Keratinocyte (primary cell): ENCODE results near the gene ZNRD2. TPM values are rescaled to one million over a fixed set of nuclear protein-coding genes. Genes with fewer than 3 reads are reported as not detected.

Experiments
- DNase-seq: peaks from one replicate; pipeline ENCODE4 v3.0.0-alpha.2; 2011; ENCODE audit warnings: low read depth, missing footprints, low spot score
- FAIRE-seq: peaks from 2 replicates; lab custom pipeline; 2011; peaks lifted over from hg19 to GRCh38; lab: Jason Lieb, UNC
- H2AFZ ChIP-seq: 2 replicates; pipeline ENCODE4 v1.6.0; 2012; ENCODE audit warnings: low read length, control low read depth, inconsistent platforms; ENCODE audit not compliant: control insufficient read depth
- H3K27ac ChIP-seq: 2 replicates; pipeline ENCODE4 v1.5.1; 2011; ENCODE audit warnings: low read length; ENCODE audit not compliant: control insufficient read depth, insufficient read depth
- H3K27me3 ChIP-seq: 3 replicates; pipeline ENCODE4 v1.6.0; 2011; ENCODE audit warnings: low read length; ENCODE audit not compliant: control insufficient read depth, insufficient read depth; ENCODE audit errors: extremely low read depth
- H3K36me3 ChIP-seq, 2 experiments: 2 replicates in 1 of 2; 3 replicates in 1 of 2; pipeline ENCODE4 v1.5.1; 2011; ENCODE audit warnings: low read length in 2 of 2, mild to moderate bottlenecking in 1 of 2; ENCODE audit not compliant: control insufficient read depth in 2 of 2, insufficient read depth in 2 of 2; ENCODE audit errors: extremely low read depth in 1 of 2
- H3K4me1 ChIP-seq: 3 replicates; pipeline ENCODE4 v1.5.1; 2011; ENCODE audit warnings: low read length; ENCODE audit not compliant: control insufficient read depth, insufficient read depth; ENCODE audit errors: extremely low read depth
- H3K4me2 ChIP-seq: 3 replicates; pipeline ENCODE4 v1.6.0; 2011; ENCODE audit warnings: low read depth, low read length; ENCODE audit not compliant: control insufficient read depth, insufficient read depth; ENCODE audit errors: extremely low read depth
- H3K4me3 ChIP-seq, 3 experiments: fragments of 200-600 bp in 1 of 3; sonication (generic) in 1 of 3; 2 replicates in 2 of 3; 3 replicates in 1 of 3; pipeline ENCODE4 v1.5.1; 2011 to 2016; ENCODE audit warnings: low read length in 3 of 3, mild to moderate bottlenecking in 3 of 3, control low read depth in 2 of 3, inconsistent platforms in 1 of 3, low read depth in 1 of 3, mixed read lengths in 1 of 3, mixed run types in 1 of 3, moderate library complexity in 1 of 3; ENCODE audit not compliant: control insufficient read depth in 2 of 3, insufficient read depth in 2 of 3; ENCODE audit errors: extremely low read depth in 1 of 3
- H3K79me2 ChIP-seq: 2 replicates; pipeline ENCODE4 v1.6.0; 2012; ENCODE audit warnings: low read length; ENCODE audit not compliant: control insufficient read depth, insufficient read depth
- H3K9ac ChIP-seq: 3 replicates; pipeline ENCODE4 v1.6.0; 2011; ENCODE audit warnings: low read length; ENCODE audit not compliant: control insufficient read depth, insufficient read depth; ENCODE audit errors: extremely low read depth
- H3K9me1 ChIP-seq: 3 replicates; pipeline ENCODE4 v1.6.0; 2011; ENCODE audit warnings: low read length; ENCODE audit not compliant: control insufficient read depth, insufficient read depth; ENCODE audit errors: extremely low read depth
- H3K9me3 ChIP-seq: 2 replicates; pipeline ENCODE4 v1.5.1; 2012; ENCODE audit warnings: low read depth, low read length; ENCODE audit not compliant: control insufficient read depth
- H4K20me1 ChIP-seq: 3 replicates; pipeline ENCODE4 v1.6.0; 2011; ENCODE audit warnings: low read length; ENCODE audit not compliant: control insufficient read depth, insufficient read depth; ENCODE audit errors: extremely low read depth
- EZH2 ChIP-seq: IDR thresholded peaks from one replicate; pipeline ENCODE4 v1.6.1; 2012; ENCODE audit warnings: inconsistent platforms, mild to moderate bottlenecking, low read length, moderate library complexity
- dilution Hi-C: fragments of 300-500 bp; cut with MboI; formaldehyde crosslinking; loops from one replicate; pipeline ENCODE4 v1.7.0; 2020; ENCODE audit warnings: low sequenced_read_pairs; ENCODE audit not compliant: extremely low pct_ligation_motif_present
- polyA plus RNA-seq, 5 experiments: library from polyadenylated mRNA; depleted of rRNA in 3 of 5; stranded (reverse) in 3 of 5; stranded (forward) in 1 of 5; unstranded in 1 of 5; fragments of >200 nt; gene quantifications; 1 replicate in 1 of 5; 2 replicates in 3 of 5; 3 replicates in 1 of 5; pipeline versions ENCODE4 v1.2.1 to v1.2.3, GENCODE V29; 2011 to 2012; ENCODE audit warnings: missing spikeins in 2 of 5, low read depth in 1 of 5, low replicate concordance in 1 of 5
- TF ChIP-seq, protein P1 (sequence below), 3 experiments: IDR thresholded peaks in 1 of 3; conservative IDR thresholded peaks in 1 of 3; optimal IDR thresholded peaks in 1 of 3; 2 replicates in 2 of 3; 3 replicates in 1 of 3; pipeline versions ENCODE3 to v1.5.1; 2011; ENCODE audit warnings: low read length in 3 of 3, mild to moderate bottlenecking in 3 of 3, moderate library complexity in 2 of 3, control low read depth in 1 of 3, inconsistent platforms in 1 of 3; ENCODE audit not compliant: insufficient read depth in 2 of 3; ENCODE audit errors: extremely low read depth in 1 of 3

The ZNRD2 gene
- polyA plus RNA-seq, 1 donor (not counting 4 experiments of a cell fraction or from before 2014, with no cell fraction given): 33.6 TPM

DNA sequence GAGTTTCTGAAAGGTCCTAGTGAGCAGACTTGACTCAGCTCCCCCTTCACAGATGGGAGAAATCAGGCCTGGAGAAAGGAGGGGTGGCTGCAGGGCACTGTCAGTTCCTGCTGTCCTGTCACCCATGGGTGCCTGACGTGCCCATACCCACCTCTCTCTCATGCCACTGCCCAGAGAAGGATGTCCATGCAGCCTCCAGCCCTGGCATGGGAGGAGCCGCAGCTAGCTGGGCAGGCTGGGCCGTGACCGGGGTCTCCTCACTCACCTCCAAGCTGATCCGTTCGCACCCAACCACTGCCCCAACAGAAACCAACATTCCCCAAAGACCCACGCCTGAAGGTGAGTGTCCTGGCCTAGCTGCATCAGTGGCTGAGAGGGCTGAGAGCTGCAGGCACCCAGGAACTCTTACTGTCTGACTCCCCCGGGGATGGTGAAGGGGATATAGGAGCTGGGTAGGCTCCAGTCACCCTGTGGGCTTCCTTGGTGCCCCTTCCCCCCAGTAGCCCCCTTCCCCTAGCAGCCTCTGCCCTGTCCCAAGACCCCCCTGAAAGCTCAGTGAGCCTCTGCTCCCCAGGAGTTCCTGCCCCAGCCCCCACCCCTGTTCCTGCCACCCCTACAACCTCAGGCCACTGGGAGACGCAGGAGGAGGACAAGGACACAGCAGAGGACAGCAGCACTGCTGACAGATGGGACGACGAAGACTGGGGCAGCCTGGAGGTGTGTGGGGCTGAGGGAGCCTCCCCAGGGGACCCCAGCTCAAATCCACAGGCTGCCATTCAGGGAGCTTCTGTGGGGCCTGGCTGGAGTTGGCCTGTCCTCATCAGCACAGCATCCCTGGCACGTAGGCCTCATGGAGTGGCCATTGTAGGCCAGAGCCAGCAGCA, 33.6 kb upstream of the ZNRD2 start:
- TF ChIP-seq, protein P1, sequence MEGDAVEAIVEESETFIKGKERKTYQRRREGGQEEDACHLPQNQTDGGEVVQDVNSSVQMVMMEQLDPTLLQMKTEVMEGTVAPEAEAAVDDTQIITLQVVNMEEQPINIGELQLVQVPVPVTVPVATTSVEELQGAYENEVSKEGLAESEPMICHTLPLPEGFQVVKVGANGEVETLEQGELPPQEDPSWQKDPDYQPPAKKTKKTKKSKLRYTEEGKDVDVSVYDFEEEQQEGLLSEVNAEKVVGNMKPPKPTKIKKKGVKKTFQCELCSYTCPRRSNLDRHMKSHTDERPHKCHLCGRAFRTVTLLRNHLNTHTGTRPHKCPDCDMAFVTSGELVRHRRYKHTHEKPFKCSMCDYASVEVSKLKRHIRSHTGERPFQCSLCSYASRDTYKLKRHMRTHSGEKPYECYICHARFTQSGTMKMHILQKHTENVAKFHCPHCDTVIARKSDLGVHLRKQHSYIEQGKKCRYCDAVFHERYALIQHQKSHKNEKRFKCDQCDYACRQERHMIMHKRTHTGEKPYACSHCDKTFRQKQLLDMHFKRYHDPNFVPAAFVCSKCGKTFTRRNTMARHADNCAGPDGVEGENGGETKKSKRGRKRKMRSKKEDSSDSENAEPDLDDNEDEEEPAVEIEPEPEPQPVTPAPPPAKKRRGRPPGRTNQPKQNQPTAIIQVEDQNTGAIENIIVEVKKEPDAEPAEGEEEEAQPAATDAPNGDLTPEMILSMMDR (optimal IDR thresholded peaks at IDR 0.05 in 1 of 3, IDR thresholded peaks at IDR 0.05 in 1 of 3, conservative IDR thresholded peaks at IDR 0.05 in 1 of 3; ENCODE audit: extremely low read depth in 1 of 3, insufficient read depth in 2 of 3, low read length in 3 of 3): no peak
- no peak for TF ChIP-seq EZH2
- Histone ChIP-seq H3K9me1 (no peaks in the 10 kb centered on the region), H3K9me3 (no peaks in the 10 kb centered on the region), H3K27ac (no peak overlapping the region), H4K20me1 (peaks cover 3% of the 10 kb centered on the region), H2AFZ (no peak overlapping the region), H3K4me3 (no peak overlapping the region), H3K79me2 (no peaks in the 10 kb centered on the region), H3K4me1 (peaks cover 9% of the 10 kb centered on the region), H3K4me2 (no peak overlapping the region), H3K9ac (no peak overlapping the region), H3K27me3 (no peaks in the 10 kb centered on the region), H3K36me3 (peaks cover 6 to 21% of the 10 kb centered on the region in 2 experiments)
- dilution Hi-C loops: no loop called here
- DNase-seq (no peak), FAIRE-seq (no peak)

DNA sequence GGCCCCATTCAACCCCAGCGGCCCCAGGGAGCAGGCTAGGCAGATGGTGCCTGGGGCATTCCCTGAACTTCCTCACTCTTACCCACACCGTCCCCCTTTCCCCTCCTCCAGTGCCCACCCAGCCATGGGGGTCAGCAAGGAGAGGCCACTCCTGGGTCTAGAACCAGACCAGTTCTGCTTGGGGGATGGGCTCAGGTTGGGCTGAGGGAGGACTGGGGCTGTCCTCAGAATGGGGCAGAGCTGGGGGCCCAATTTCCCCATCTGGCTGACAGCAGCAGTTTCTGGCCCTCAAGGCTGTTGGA, 33.0 kb upstream of the ZNRD2 start:
- H2AFZ ChIP-seq: no peak overlapping the region

More for the DNA sequence above, 33.0 kb upstream of the ZNRD2 start:
- Histone ChIP-seq H3K27me3 (no peaks in the 10 kb centered on the region), H3K4me2 (no peak overlapping the region), H3K27ac (no peak overlapping the region), H4K20me1 (peaks cover 3% of the 10 kb centered on the region), H3K9me3 (no peaks in the 10 kb centered on the region), H3K79me2 (no peaks in the 10 kb centered on the region), H3K4me1 (peaks cover 14% of the 10 kb centered on the region), H3K9me1 (no peaks in the 10 kb centered on the region), H3K4me3 (no peak overlapping the region), H3K36me3 (peaks cover 6 to 18% of the 10 kb centered on the region in 2 experiments), H3K9ac (no peak overlapping the region)
- FAIRE-seq (no peak), DNase-seq (no peak)
- dilution Hi-C loops: no loop called here
- TF ChIP-seq, protein P1 (optimal IDR thresholded peaks at IDR 0.05 in 1 of 3, IDR thresholded peaks at IDR 0.05 in 1 of 3, conservative IDR thresholded peaks at IDR 0.05 in 1 of 3; ENCODE audit: extremely low read depth in 1 of 3, insufficient read depth in 2 of 3, low read length in 3 of 3): no peak
- TF ChIP-seq EZH2: no peak
